ENCODE results near the gene NDUFS8.

The NDUFS8 gene

GRCh38 chr11:68051191-68052136 is 21.0 kb downstream of the NDUFS8 start:
- DNase-seq, result no peak

GRCh38 chr11:68052137-68052873 is 21.8 kb downstream of the NDUFS8 start:
- no peak for DNase-seq

GRCh38 chr11:68053117-68053516 is 22.6 kb downstream of the NDUFS8 start:
- no peak for DNase-seq

- no peak for DNase-seq
Observed at GRCh38 chr11:68053981-68054812, 23.7 kb downstream of the NDUFS8 start.

- no peak for DNase-seq
Observed at GRCh38 chr11:68056317-68057285, 26.1 kb downstream of the NDUFS8 start.

- no peak for DNase-seq
Observed at GRCh38 chr11:68057807-68058206, 27.3 kb downstream of the NDUFS8 start.

- DNase-seq, result no peak
Observed at GRCh38 chr11:68061508-68061907, 31.0 kb downstream of the NDUFS8 start.

- DNase-seq, result no peak
Observed at GRCh38 chr11:68064926-68065325, 34.4 kb downstream of the NDUFS8 start.

- no peak for DNase-seq
Observed at GRCh38 chr11:68065841-68066240, 35.4 kb downstream of the NDUFS8 start.

GRCh38 chr11:68066742-68067141 is 36.3 kb downstream of the NDUFS8 start:
- DNase-seq, result peak; percentile 30

- no peak for DNase-seq
Observed at GRCh38 chr11:68067991-68068390, 37.5 kb downstream of the NDUFS8 start.

GRCh38 chr11:68071281-68072048 is 41.0 kb downstream of the NDUFS8 start:
- no peak for DNase-seq

- DNase-seq, result no peak
Observed at GRCh38 chr11:68074584-68075352, 44.3 kb downstream of the NDUFS8 start.

GRCh38 chr11:68076371-68077042 is 46.0 kb downstream of the NDUFS8 start:
- no peak for DNase-seq

- DNase-seq, result no peak
Observed at GRCh38 chr11:68077617-68078582, 47.4 kb downstream of the NDUFS8 start.

GRCh38 chr11:68080860-68081259 is 50.4 kb downstream of the NDUFS8 start:
- no peak for DNase-seq

- DNase-seq, result no peak
Observed at GRCh38 chr11:68081691-68082090, 51.2 kb downstream of the NDUFS8 start.

GRCh38 chr11:68082481-68082880 is 52.0 kb downstream of the NDUFS8 start:
- DNase-seq, result no peak

Data from fibroblast of skin of scalp (primary cell).